H1 (cell line): ENCODE data around the gene HERC4. TPM values are rescaled to one million over a fixed set of nuclear protein-coding genes. Genes with fewer than 3 reads are reported as not detected.

Experiments used
- CTCF ChIA-PET: fragments of 300-600 bp; sonication (Branson Sonifier 250); formaldehyde crosslinking; loops from one replicate; lab custom pipeline; 2021; ENCODE audit not compliant: partially characterized antibody; lab: Charles Lee
- POLR2A ChIA-PET: fragments of 300-600 bp; sonication (Branson Sonifier 250); formaldehyde crosslinking; loops from one replicate; lab custom pipeline; 2021; ENCODE audit warnings: inconsistent platforms; ENCODE audit not compliant: partially characterized antibody; lab: Charles Lee
- DNase-seq, 2 experiments: peaks; one replicate each; pipeline versions ENCODE4 v3.0.0 to v3.0.0-alpha.2; 2010 to 2022; ENCODE audit warnings: low spot score in 2 of 2, low read depth in 1 of 2, mixed read lengths in 1 of 2
- FAIRE-seq: peaks from 2 replicates; lab custom pipeline; 2011; peaks lifted over from hg19 to GRCh38; lab: Jason Lieb, UNC
- H2AFZ ChIP-seq: 2 replicates; pipeline ENCODE4 v1.8.1; 2012; ENCODE audit warnings: low read length, inconsistent platforms
- H2AK5ac ChIP-seq: 2 replicates; pipeline ENCODE4 v1.6.1; 2013; ENCODE audit warnings: low read depth, low read length
- H2BK120ac ChIP-seq: replicated peaks from 2 replicates; pipeline ENCODE3; 2013; ENCODE audit warnings: low read depth, low read length, inconsistent platforms
- H2BK12ac ChIP-seq: 2 replicates; pipeline ENCODE4 v1.6.1; 2013; ENCODE audit warnings: low read depth, low read length
- H2BK15ac ChIP-seq: 2 replicates; pipeline ENCODE4 v1.6.1; 2013; ENCODE audit warnings: low read length
- H2BK20ac ChIP-seq: 2 replicates; pipeline ENCODE4 v1.6.1; 2013; ENCODE audit warnings: low read length
- H2BK5ac ChIP-seq: 2 replicates; pipeline ENCODE4 v1.6.1; 2013; ENCODE audit warnings: low read depth, low read length
- H3K14ac ChIP-seq: 2 replicates; pipeline ENCODE4 v1.6.1; 2013; ENCODE audit warnings: inconsistent platforms; ENCODE audit not compliant: insufficient read length
- H3K18ac ChIP-seq: 2 replicates; pipeline ENCODE4 v1.6.1; 2013; ENCODE audit warnings: low read length; ENCODE audit errors: extremely low read depth
- H3K23ac ChIP-seq: 2 replicates; pipeline ENCODE4 v1.6.1; 2013; ENCODE audit warnings: inconsistent platforms; ENCODE audit not compliant: insufficient read length
- H3K23me2 ChIP-seq: 2 replicates; pipeline ENCODE4 v1.6.1; 2013; ENCODE audit warnings: low read depth, low read length
- H3K27ac ChIP-seq: 2 replicates; pipeline ENCODE4 v1.6.1; 2011; ENCODE audit warnings: low read depth, low read length, inconsistent platforms
- H3K27me3 ChIP-seq, 4 experiments: replicated peaks in 1 of 4; 1 replicate in 1 of 4; 2 replicates in 3 of 4; pipeline versions ENCODE4 v1.6.1 to v1.8.1; 2011 to 2013; ENCODE audit warnings: low read length in 3 of 4, mild to moderate bottlenecking in 3 of 4, inconsistent platforms in 2 of 4, mixed read lengths in 2 of 4, moderate library complexity in 1 of 4; ENCODE audit not compliant: control insufficient read depth in 3 of 4, insufficient read depth in 3 of 4; ENCODE audit errors: extremely low read depth in 1 of 4
- H3K36me3 ChIP-seq, 4 experiments: 2 replicates each; pipeline versions ENCODE4 v1.6.1 to v1.8.1; 2011 to 2013; ENCODE audit warnings: mild to moderate bottlenecking in 4 of 4, low read length in 3 of 4, moderate library complexity in 2 of 4, control low read depth in 1 of 4, inconsistent platforms in 1 of 4; ENCODE audit not compliant: insufficient read depth in 4 of 4, control insufficient read depth in 2 of 4
- H3K4ac ChIP-seq: replicated peaks from 2 replicates; pipeline ENCODE3; 2013; ENCODE audit warnings: low read length, low read depth, mixed read lengths, inconsistent platforms; ENCODE audit not compliant: insufficient read length
- H3K4me1 ChIP-seq, 4 experiments: replicated peaks in 1 of 4; 1 replicate in 1 of 4; 2 replicates in 3 of 4; pipeline versions ENCODE4 v1.6.1 to v1.8.1; 2011 to 2013; ENCODE audit warnings: low read length in 3 of 4, inconsistent platforms in 2 of 4, mixed read lengths in 1 of 4; ENCODE audit not compliant: insufficient read depth in 4 of 4, control insufficient read depth in 3 of 4
- H3K4me2 ChIP-seq, 2 experiments: 2 replicates each; pipeline versions ENCODE4 v1.6.1 to v1.8.1; 2011 to 2013; ENCODE audit warnings: low read depth in 2 of 2, low read length in 2 of 2, control low read depth in 1 of 2, inconsistent platforms in 1 of 2, mild to moderate bottlenecking in 1 of 2; ENCODE audit not compliant: insufficient read depth in 1 of 2
- H3K4me3 ChIP-seq, 4 experiments: fragments of 200-600, 300-600 bp in 1 of 4; sonication (generic), shearing (Covaris generic), sonication (Bioruptor Twin) in 1 of 4; 2 replicates each; pipeline versions ENCODE4 v1.5.1 to v1.8.1; 2011 to 2016; ENCODE audit warnings: low read length in 4 of 4, low read depth in 3 of 4, control low read depth in 2 of 4, inconsistent platforms in 2 of 4, mild to moderate bottlenecking in 2 of 4, mixed read lengths in 1 of 4, moderate library complexity in 1 of 4; ENCODE audit not compliant: insufficient read depth in 2 of 4; ENCODE audit errors: extremely low read depth in 1 of 4
- H3K56ac ChIP-seq: replicated peaks from 2 replicates; pipeline ENCODE3; 2013; ENCODE audit warnings: low read depth, mild to moderate bottlenecking, mixed read lengths, low read length, inconsistent platforms; ENCODE audit not compliant: insufficient read length
- H3K79me1 ChIP-seq: 2 replicates; pipeline ENCODE4 v1.6.1; 2013; ENCODE audit warnings: low read depth, low read length, control low read depth
- H3K79me2 ChIP-seq, 2 experiments: 2 replicates each; pipeline versions ENCODE4 v1.6.1 to v1.8.1; 2012 to 2013; ENCODE audit warnings: low read length in 2 of 2, mild to moderate bottlenecking in 2 of 2, inconsistent platforms in 1 of 2; ENCODE audit not compliant: insufficient read depth in 2 of 2, control insufficient read depth in 1 of 2
- H3K9ac ChIP-seq, 4 experiments: replicated peaks in 1 of 4; 1 replicate in 1 of 4; 2 replicates in 3 of 4; pipeline versions ENCODE4 v1.6.1 to v1.8.1; 2011 to 2013; ENCODE audit warnings: low read depth in 3 of 4, low read length in 3 of 4, control low read depth in 2 of 4, mild to moderate bottlenecking in 2 of 4, moderate library complexity in 2 of 4, inconsistent platforms in 1 of 4; ENCODE audit errors: extremely low read depth in 1 of 4
- H3K9me3 ChIP-seq, 2 experiments: 2 replicates each; pipeline versions ENCODE4 v1.6.1 to v1.8.1; 2012 to 2013; ENCODE audit warnings: mild to moderate bottlenecking in 2 of 2, moderate library complexity in 2 of 2, control low read depth in 1 of 2, inconsistent platforms in 1 of 2, low read depth in 1 of 2, low read length in 1 of 2, mixed read lengths in 1 of 2; ENCODE audit not compliant: insufficient read depth in 2 of 2
- H4K20me1 ChIP-seq, 2 experiments: replicated peaks in 1 of 2; 2 replicates each; pipeline versions ENCODE3 to v1.8.1; 2011 to 2013; ENCODE audit warnings: inconsistent platforms in 2 of 2, low read length in 2 of 2, mild to moderate bottlenecking in 1 of 2; ENCODE audit not compliant: insufficient read depth in 2 of 2, control insufficient read depth in 1 of 2
- H4K5ac ChIP-seq: 2 replicates; pipeline ENCODE4 v1.6.1; 2013; ENCODE audit warnings: low read length, low read depth, mixed read lengths, inconsistent platforms; ENCODE audit not compliant: insufficient read length
- H4K8ac ChIP-seq: 2 replicates; pipeline ENCODE4 v1.8.0; 2013; ENCODE audit warnings: mild to moderate bottlenecking, moderate library complexity, low read length, inconsistent platforms; ENCODE audit not compliant: insufficient read depth; ENCODE audit errors: extremely low read depth
- H4K91ac ChIP-seq: replicated peaks from 2 replicates; pipeline ENCODE3; 2013; ENCODE audit warnings: low read length, mixed read lengths, inconsistent platforms; ENCODE audit not compliant: insufficient read length
- CBX8 ChIP-seq: fragments of 300-800, 300-1000 bp; sonication (generic); IDR thresholded peaks from 2 replicates; pipeline ENCODE4 v1.7.1; 2016; ENCODE audit warnings: low read depth, low read length, borderline replicate concordance
- CREB1 ChIP-seq: IDR thresholded peaks from 2 replicates; pipeline ENCODE4 v1.6.1; 2012; ENCODE audit warnings: inconsistent platforms
- KDM4A ChIP-seq: IDR thresholded peaks from one replicate; pipeline ENCODE4 v1.7.1; 2012; ENCODE audit warnings: low read depth, mild to moderate bottlenecking, moderate library complexity, low read length, inconsistent platforms; ENCODE audit not compliant: severe bottlenecking
- MAFK ChIP-seq: IDR thresholded peaks from 2 replicates; pipeline ENCODE4 v1.6.1; 2012; ENCODE audit warnings: low read depth, mild to moderate bottlenecking, improper control_type of control experiment, low read length
- POU5F1 ChIP-seq: IDR thresholded peaks from 2 replicates; pipeline ENCODE4 v1.6.1; 2011; ENCODE audit warnings: low read depth, mild to moderate bottlenecking, low read length, moderate library complexity
- RBBP5 ChIP-seq: IDR thresholded peaks from 2 replicates; pipeline ENCODE4 v1.7.1; 2012; ENCODE audit warnings: low read depth, mild to moderate bottlenecking, inconsistent platforms, low read length, moderate library complexity, borderline replicate concordance
- RXRA ChIP-seq: IDR thresholded peaks from 2 replicates; pipeline ENCODE4 v1.6.1; 2011; ENCODE audit warnings: low read depth, mild to moderate bottlenecking, low read length, moderate library complexity; ENCODE audit not compliant: insufficient read depth
- TAF1 ChIP-seq: IDR thresholded peaks from 2 replicates; pipeline ENCODE4 v1.6.1; 2011; ENCODE audit warnings: mild to moderate bottlenecking, low read depth, low read length
- TEAD4 ChIP-seq: IDR thresholded peaks from 2 replicates; pipeline ENCODE4 v1.6.1; 2012; ENCODE audit warnings: low read depth, low read length, inconsistent platforms, mixed read lengths
- WGBS, 2 experiments: shearing (Covaris generic) in 1 of 2; methylation state at CpG; one replicate each; pipeline versions ENCODE4 v1.1.6 to v1.1.7; 2013 to 2015; ENCODE audit warnings: low lambda C conversion rate in 2 of 2, mixed read lengths in 2 of 2, inconsistent platforms in 1 of 2, low coverage in 1 of 2, missing lambda C conversion rate in 1 of 2; ENCODE audit not compliant: insufficient replicate concordance in 2 of 2, insufficient coverage in 1 of 2, insufficient read length in 1 of 2; ENCODE audit errors: extremely low coverage in 1 of 2, missing lambda C conversion rate in 1 of 2; 5-methylcytosine and 5-hydroxymethylcytosine counted together
- polyA plus RNA-seq, 7 experiments: library from polyadenylated mRNA; depleted of rRNA in 3 of 7; stranded (reverse) in 5 of 7; unstranded in 2 of 7; fragments of >200 nt in 5 of 7; fragments of 200-250 nt in 2 of 7; gene quantifications; 1 replicate in 5 of 7; 2 replicates in 1 of 7; 4 replicates in 1 of 7; pipeline versions ENCODE4 v1.2.1 to v1.2.3, GENCODE V29; 2011 to 2013; ENCODE audit warnings: missing spikeins in 2 of 7, mixed read lengths in 2 of 7
- total RNA-seq: library from RNA; stranded (reverse); fragmentation: NEBNext Ultra II Directional; extraction: Animal tissue kit (Norgen Biotek cat#: 25700); gene quantifications from 2 replicates; pipeline ENCODE4 v1.2.1, GENCODE V29; 2021
- TF ChIP-seq, protein P1 (sequence below): IDR thresholded peaks from 2 replicates; pipeline ENCODE4 v1.6.1; 2011; ENCODE audit warnings: low read length, improper control_type of control experiment
- TF ChIP-seq, protein P2 (sequence below): IDR thresholded peaks from 2 replicates; pipeline ENCODE4 v1.6.1; 2011; ENCODE audit warnings: low read depth, mild to moderate bottlenecking, low read length; ENCODE audit not compliant: insufficient read depth

Gene HERC4
- total and polyA plus RNA-seq, 2 of the 8 experiments (the other 6 are each of a cell fraction or from before 2014, with no cell fraction given) = 7.5 to 44.0 TPM

GRCh38 chr10:68086910-68087684 is 12.0 kb upstream of the HERC4 start:
- no peak overlapping the region for H4K8ac ChIP-seq
- 88% methylated on average over 7 of the region's 7 CpGs; no CpG with 5 or more reads in 1 of the 2 experiments for WGBS, 2 experiments
- no peaks in the 10 kb centered on the region for H3K36me3 ChIP-seq
- TF ChIP-seq RBBP5 = no peak
- TF ChIP-seq, protein P1, sequence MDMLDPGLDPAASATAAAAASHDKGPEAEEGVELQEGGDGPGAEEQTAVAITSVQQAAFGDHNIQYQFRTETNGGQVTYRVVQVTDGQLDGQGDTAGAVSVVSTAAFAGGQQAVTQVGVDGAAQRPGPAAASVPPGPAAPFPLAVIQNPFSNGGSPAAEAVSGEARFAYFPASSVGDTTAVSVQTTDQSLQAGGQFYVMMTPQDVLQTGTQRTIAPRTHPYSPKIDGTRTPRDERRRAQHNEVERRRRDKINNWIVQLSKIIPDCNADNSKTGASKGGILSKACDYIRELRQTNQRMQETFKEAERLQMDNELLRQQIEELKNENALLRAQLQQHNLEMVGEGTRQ = no peak
- no peak for TF ChIP-seq RXRA
- TF ChIP-seq TAF1 = no peak
- TF ChIP-seq POU5F1 = no peak
- TF ChIP-seq KDM4A = no peak
- TF ChIP-seq CBX8 = no peak
- TF ChIP-seq TEAD4 = no peak
- TF ChIP-seq, protein P2, sequence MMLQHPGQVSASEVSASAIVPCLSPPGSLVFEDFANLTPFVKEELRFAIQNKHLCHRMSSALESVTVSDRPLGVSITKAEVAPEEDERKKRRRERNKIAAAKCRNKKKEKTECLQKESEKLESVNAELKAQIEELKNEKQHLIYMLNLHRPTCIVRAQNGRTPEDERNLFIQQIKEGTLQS = no peak
- TF ChIP-seq CREB1 = no peak
- TF ChIP-seq MAFK = no peak

More at GRCh38 chr10:68086910-68087684, 12.0 kb upstream of the HERC4 start:
- H3K4me1 ChIP-seq = peaks cover 0 to 7% (median 0%) of the 10 kb centered on the region in 4 experiments; a peak in 2 of 7 replicates
- ChIA-PET POLR2A (interaction anchor here (0.7 kb wide), 1 partner anchor 166 kb away, joined by 3 read pairs; no protein-coding TSS in a partner anchor), CTCF (interaction anchor here (0.8 to 7.5 kb wide), 2 partner anchors 69 to 110 kb away, joined by 3 to 49 read pairs; no protein-coding TSS in a partner anchor)
- H4K5ac ChIP-seq = no peak overlapping the region
- no peak overlapping the region for H3K4me2 ChIP-seq
- no peak overlapping the region for H2AFZ ChIP-seq
- H2BK12ac ChIP-seq = no peak overlapping the region
- H3K9ac ChIP-seq = no peak overlapping the region
- no peak overlapping the region for H2BK120ac ChIP-seq
- DNase-seq = no peak
- H3K56ac ChIP-seq = no peak overlapping the region
- FAIRE-seq = peak; percentile 62
- H3K4ac ChIP-seq = no peak overlapping the region
- H3K23ac ChIP-seq = no peak overlapping the region
- no peaks in the 10 kb centered on the region for H3K27me3 ChIP-seq
- H3K18ac ChIP-seq = no peak overlapping the region
- H2BK5ac ChIP-seq = no peak overlapping the region
- no peak overlapping the region for H2BK15ac ChIP-seq
- no peaks in the 10 kb centered on the region for H4K20me1 ChIP-seq
- H3K23me2 ChIP-seq = no peaks in the 10 kb centered on the region
- H3K14ac ChIP-seq = no peak overlapping the region
- no peaks in the 10 kb centered on the region for H3K79me1 ChIP-seq
- no peak overlapping the region for H4K91ac ChIP-seq
- no peak overlapping the region for H2BK20ac ChIP-seq
- H3K79me2 ChIP-seq = no peaks in the 10 kb centered on the region
- no peaks in the 10 kb centered on the region for H3K9me3 ChIP-seq
- no peak overlapping the region for H3K27ac ChIP-seq
- H2AK5ac ChIP-seq = no peak overlapping the region
- no peak overlapping the region; a peak in 1 of 8 replicates for H3K4me3 ChIP-seq
